ENCODE data around the gene ARHGEF26.

DNA sequence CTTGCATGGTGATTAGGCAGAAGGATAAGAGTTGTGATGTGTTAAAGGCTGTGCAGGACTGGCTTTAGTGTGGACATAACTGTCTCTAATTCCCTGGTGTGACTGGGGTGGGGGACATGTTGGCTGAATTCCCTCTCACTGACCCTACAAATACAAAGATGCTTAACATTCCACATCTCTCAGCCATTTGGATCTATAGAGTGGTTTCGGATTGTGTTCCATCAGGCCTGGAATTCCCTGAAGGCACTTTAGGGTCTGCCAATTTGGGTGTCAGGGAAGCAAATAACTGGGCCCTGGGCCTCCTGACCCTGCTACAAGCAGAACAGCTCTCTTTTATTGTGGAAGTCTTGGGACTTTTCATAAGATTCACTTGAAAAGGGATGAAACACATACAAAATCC, 56.2 kb downstream of the ARHGEF26 start:
- TF ChIP-seq POLR2A (IDR thresholded peaks at IDR 0.05; ENCODE audit: low read length) = no peak
- TF ChIP-seq GATA1 (IDR thresholded peaks at IDR 0.05; ENCODE audit: low read depth, low read length) = no peak
